Posterior cingulate gyrus (tissue), 11 donors: ENCODE results near the gene CDHR3.
A peak's percentile ranks its signal among the peaks of the same experiment; 100 is the strongest.

ENCODE experiments used
- DNase-seq, 10 donors: peaks; one replicate each; pipeline versions ENCODE4 v3.0.0 to v3.0.0-alpha.2; 2020 to 2021; ENCODE audit warnings: mixed read lengths in 3 of 10
- intact Hi-C: fragments of 100-400 bp; cut with DNase I; formaldehyde crosslinking; loops from one replicate; pipeline ENCODE4 v1.15.1; 2023

Gene CDHR3

GRCh38 chr7:106060394-106060920 is 97.4 kb downstream of the CDHR3 start:
- intact Hi-C loops: no loop called here
- no peak for DNase-seq

- intact Hi-C loops: no loop called here
- no peak for DNase-seq
Measured at GRCh38 chr7:106061301-106061979, 98.4 kb downstream of the CDHR3 start.

- intact Hi-C loops: no loop called here
- DNase-seq: peak in 1 of 10 donors; percentile 78
Measured at GRCh38 chr7:106062006-106062405, 98.9 kb downstream of the CDHR3 start.

GRCh38 chr7:106062521-106062931 is 99.5 kb downstream of the CDHR3 start:
- DNase-seq: no peak
- intact Hi-C loops: no loop called here

GRCh38 chr7:106063024-106063423 is 100.0 kb downstream of the CDHR3 start:
- intact Hi-C loops: no loop called here

GRCh38 chr7:106063692-106064091 is 100.6 kb downstream of the CDHR3 start:
- intact Hi-C loops: loop anchor here (2.0 kb wide), 1 partner anchor 47 kb away; no protein-coding TSS in a partner anchor
- DNase-seq: no peak

More at GRCh38 chr7:106063024-106063423, 100.0 kb downstream of the CDHR3 start:
- no peak for DNase-seq

GRCh38 chr7:106064316-106064715 is 101.3 kb downstream of the CDHR3 start:
- intact Hi-C loops: loop anchor here (2.0 kb wide), 1 partner anchor 46 kb away; no protein-coding TSS in a partner anchor
- peak in 1 of 10 donors; percentile 72 for DNase-seq

- intact Hi-C loops: loop anchor here (2.0 kb wide), 1 partner anchor 46 kb away; no protein-coding TSS in a partner anchor
Measured at GRCh38 chr7:106064771-106065574, 101.9 kb downstream of the CDHR3 start.

GRCh38 chr7:106065575-106066500 is 102.8 kb downstream of the CDHR3 start:
- intact Hi-C loops: loop anchor here (2.0 kb wide), 1 partner anchor 45 kb away; no protein-coding TSS in a partner anchor
- peak in 1 of 10 donors; percentile 81 for DNase-seq

More at GRCh38 chr7:106064771-106065574, 101.9 kb downstream of the CDHR3 start:
- DNase-seq: peak; percentile 58 to 95 (median 74)

- DNase-seq: no peak
- intact Hi-C loops: no loop called here
Measured at GRCh38 chr7:106067678-106068077, 104.6 kb downstream of the CDHR3 start.

- no peak for DNase-seq
- intact Hi-C loops: no loop called here
Measured at GRCh38 chr7:106068538-106068961, 105.5 kb downstream of the CDHR3 start.

- intact Hi-C loops: no loop called here
- no peak for DNase-seq
Measured at GRCh38 chr7:106068986-106069385, 105.9 kb downstream of the CDHR3 start.

- intact Hi-C loops: no loop called here
- DNase-seq: no peak
Measured at GRCh38 chr7:106069471-106070200, 106.6 kb downstream of the CDHR3 start.

- intact Hi-C loops: no loop called here
- peak in 1 of 10 donors; percentile 52 for DNase-seq
Measured at GRCh38 chr7:106070201-106070551, 107.1 kb downstream of the CDHR3 start.

GRCh38 chr7:106070567-106071254 is 107.6 kb downstream of the CDHR3 start:
- no peak for DNase-seq
- intact Hi-C loops: no loop called here

GRCh38 chr7:106071356-106071998 is 108.4 kb downstream of the CDHR3 start:
- peak in 1 of 10 donors; percentile 63 for DNase-seq
- intact Hi-C loops: no loop called here

- no peak for DNase-seq
- intact Hi-C loops: no loop called here
Measured at GRCh38 chr7:106071999-106072714, 109.1 kb downstream of the CDHR3 start.

- intact Hi-C loops: no loop called here
- no peak for DNase-seq
Measured at GRCh38 chr7:106072715-106073091, 109.6 kb downstream of the CDHR3 start.
